ENCODE results near the gene PAFAH1B1.

- no peak for TF ChIP-seq CTCF (conservative IDR thresholded peaks at IDR 0.05)
- no peak for TF ChIP-seq ZFX (IDR thresholded peaks at IDR 0.05)
These were observed 30.4 kb upstream of the PAFAH1B1 start for GRCh38 chr17:2563061-2563460.

All from C4-2B (cell line).